Hepatocyte (in vitro differentiated cells): Measurements from ENCODE around the gene HIF1A. TPM values are rescaled to one million over a fixed set of nuclear protein-coding genes. Genes with fewer than 3 reads are reported as not detected.

Source experiments
- DNase-seq: peaks from one replicate; pipeline ENCODE4 v3.0.0-alpha.2; 2016; ENCODE audit warnings: low spot score
- H2AFZ ChIP-seq: fragments of 200-600 bp; sonication (generic); 2 replicates; pipeline ENCODE4 v1.6.0; 2016; ENCODE audit warnings: antibody characterized with exemption, mild to moderate bottlenecking
- H3K27ac ChIP-seq: fragments of 200-600 bp; sonication (generic); 2 replicates; pipeline ENCODE4 v1.5.1; 2016; ENCODE audit warnings: mild to moderate bottlenecking
- H3K27me3 ChIP-seq: fragments of 200-600 bp; sonication (generic); 2 replicates; pipeline ENCODE4 v1.6.1; 2016
- H3K36me3 ChIP-seq: fragments of 200-600 bp; sonication (generic); replicated peaks from 2 replicates; pipeline ENCODE4 v1.5.1; 2016; ENCODE audit warnings: low read depth; ENCODE audit not compliant: insufficient read depth
- H3K4me1 ChIP-seq: fragments of 200-600 bp; sonication (generic); 2 replicates; pipeline ENCODE4 v1.5.1; 2016; ENCODE audit warnings: mild to moderate bottlenecking, moderate library complexity; ENCODE audit not compliant: insufficient read depth
- H3K4me2 ChIP-seq: fragments of 200-600 bp; sonication (generic); 2 replicates; pipeline ENCODE4 v1.6.0; 2016
- H3K4me3 ChIP-seq: fragments of 200-600 bp; sonication (generic); 2 replicates; pipeline ENCODE4 v1.5.1; 2016; ENCODE audit warnings: mild to moderate bottlenecking
- H3K79me2 ChIP-seq: fragments of 200-600 bp; sonication (generic); 2 replicates; pipeline ENCODE4 v1.6.0; 2017; ENCODE audit warnings: mild to moderate bottlenecking
- H3K9me2 ChIP-seq: fragments of 200-600 bp; sonication (generic); replicated peaks from 2 replicates; pipeline ENCODE4 v1.6.0; 2017; ENCODE audit warnings: mild to moderate bottlenecking; ENCODE audit not compliant: insufficient read depth
- H3K9me3 ChIP-seq: fragments of 200-600 bp; sonication (generic); 2 replicates; pipeline ENCODE4 v1.5.1; 2016; ENCODE audit warnings: low read depth, mild to moderate bottlenecking
- H4K20me1 ChIP-seq: fragments of 200-600 bp; sonication (generic); 2 replicates; pipeline ENCODE4 v1.6.0; 2016; ENCODE audit warnings: mild to moderate bottlenecking; ENCODE audit not compliant: insufficient read depth, poor library complexity, severe bottlenecking
- CTCF ChIP-seq: fragments of 200-600 bp; sonication (generic); IDR thresholded peaks from 2 replicates; pipeline ENCODE4 v1.5.1; 2016; ENCODE audit warnings: antibody characterized with exemption, mild to moderate bottlenecking; ENCODE audit not compliant: poor library complexity
- EZH2 ChIP-seq: fragments of 200-600 bp; sonication (generic); IDR thresholded peaks from 2 replicates; pipeline ENCODE4 v1.6.1; 2016; ENCODE audit warnings: antibody characterized with exemption, mild to moderate bottlenecking, borderline replicate concordance
- EZH2phosphoT487 ChIP-seq: fragments of 200-600 bp; sonication (generic); IDR thresholded peaks from one replicate; pipeline ENCODE4 v1.6.1; 2018; ENCODE audit warnings: antibody characterized with exemption, mild to moderate bottlenecking, low read depth, moderate library complexity; ENCODE audit not compliant: unreplicated experiment, severe bottlenecking
- WGBS: methylation state at CpG from one replicate; pipeline ENCODE4 v1.1.6; 2016; ENCODE audit warnings: low lambda C conversion rate; ENCODE audit errors: missing lambda C conversion rate; 5-methylcytosine and 5-hydroxymethylcytosine counted together
- polyA plus RNA-seq: library from polyadenylated mRNA; unstranded; fragments of >200 nt; fragmentation: Nextera tagmentation; extraction: Ambion mirVana; gene quantifications from 2 replicates; pipeline ENCODE4 v1.2.1, GENCODE V29; 2016
- total RNA-seq: library from RNA; depleted of rRNA; stranded (reverse); fragments of >200 nt; gene quantifications from 2 replicates; pipeline ENCODE4 v1.2.3, GENCODE V29; 2014

The HIF1A gene
- 219 and 285 TPM in 2 replicates for total RNA-seq
- 169 and 181 TPM in 2 replicates for polyA plus RNA-seq

GRCh38 chr14:61694830-61695694 lies at the start of gene HIF1A:
TSS of gene HIF1A (plus strand) at chr14:61695513. CDS start at chr14:61695805, 292 bp downstream.
- H4K20me1 ChIP-seq, result peaks cover 40% of the 10 kb centered on the region
- peak within 1 kb of the TSS; percentile 95 for H3K4me3 ChIP-seq
- 2% methylated on average over 38 of the region's 68 CpGs for WGBS
- no peaks in the 10 kb centered on the region for H3K36me3 ChIP-seq
- DNase-seq, result peak; percentile 99
- peaks cover 23% of the 10 kb centered on the region for H3K4me1 ChIP-seq
- TF ChIP-seq EZH2, result no peak
- TF ChIP-seq EZH2phosphoT487, result no peak
- TF ChIP-seq CTCF, result no peak
- H2AFZ ChIP-seq, result peak within 1 kb of the TSS; percentile 52
- peak within 1 kb of the TSS; percentile 77 for H3K4me2 ChIP-seq
- H3K9me2 ChIP-seq, result no peaks in the 10 kb centered on the region
- no peaks in the 10 kb centered on the region for H3K9me3 ChIP-seq
- no peaks in the 10 kb centered on the region for H3K27me3 ChIP-seq
- peaks cover 46% of the 10 kb centered on the region for H3K79me2 ChIP-seq
- H3K27ac ChIP-seq, result peak within 1 kb of the TSS; percentile 99

GRCh38 chr14:61646366-61647116 lies 48.8 kb upstream of the HIF1A start:
- 84% methylated on average over 5 of the region's 5 CpGs for WGBS
- Histone ChIP-seq H3K27ac (no peak overlapping the region), H4K20me1 (no peaks in the 10 kb centered on the region), H3K4me2 (no peak overlapping the region), H3K9me2 (no peaks in the 10 kb centered on the region), H3K9me3 (no peaks in the 10 kb centered on the region), H3K4me3 (no peak overlapping the region), H3K36me3 (no peaks in the 10 kb centered on the region), H2AFZ (no peak overlapping the region), H3K27me3 (no peaks in the 10 kb centered on the region), H3K79me2 (no peaks in the 10 kb centered on the region), H3K4me1 (no peaks in the 10 kb centered on the region)
- TF ChIP-seq EZH2phosphoT487 (no peak), CTCF (no peak), EZH2 (no peak)
- no peak for DNase-seq

- Histone ChIP-seq H3K4me2 (no peak overlapping the region), H3K27ac (no peak overlapping the region), H3K9me2 (no peaks in the 10 kb centered on the region), H3K4me1 (no peaks in the 10 kb centered on the region), H4K20me1 (no peaks in the 10 kb centered on the region), H3K36me3 (no peaks in the 10 kb centered on the region), H3K27me3 (no peaks in the 10 kb centered on the region), H3K79me2 (no peaks in the 10 kb centered on the region), H3K4me3 (no peak overlapping the region), H2AFZ (no peak overlapping the region), H3K9me3 (no peaks in the 10 kb centered on the region)
- 96% methylated on average over 5 of the region's 5 CpGs for WGBS
- TF ChIP-seq EZH2phosphoT487 (no peak), EZH2 (no peak), CTCF (no peak)
- no peak for DNase-seq
Observed at GRCh38 chr14:61647704-61648103, 47.6 kb upstream of the HIF1A start.
